Endodermal cell (in vitro differentiated cells): ENCODE measurements around the gene CENPX. TPM values are rescaled to one million over a fixed set of nuclear protein-coding genes. Genes with fewer than 3 reads are reported as not detected.
A peak's percentile ranks its signal among the peaks of the same experiment; 100 is the strongest.

ENCODE experiments used
- DNase-seq: peaks from one replicate; pipeline ENCODE4 v3.0.0-alpha.2; 2017
- H3K27ac ChIP-seq: 2 replicates; pipeline ENCODE4 v1.5.1; 2013; ENCODE audit warnings: mild to moderate bottlenecking, low read depth, low read length, moderate library complexity
- H3K27me3 ChIP-seq: 2 replicates; pipeline ENCODE4 v1.6.1; 2013; ENCODE audit warnings: mild to moderate bottlenecking, low read length, moderate library complexity; ENCODE audit not compliant: insufficient read depth, control insufficient read depth, poor library complexity, severe bottlenecking
- H3K36me3 ChIP-seq: 2 replicates; pipeline ENCODE4 v1.7.0; 2013; ENCODE audit warnings: mild to moderate bottlenecking, low read length, moderate library complexity; ENCODE audit not compliant: control insufficient read depth, insufficient read depth
- H3K4me1 ChIP-seq: one replicate; pipeline ENCODE4 v1.7.0; 2013; ENCODE audit warnings: low read length; ENCODE audit not compliant: control insufficient read depth, insufficient read depth
- H3K4me3 ChIP-seq: 2 replicates; pipeline ENCODE4 v1.5.1; 2013; ENCODE audit warnings: mild to moderate bottlenecking, low read length, moderate library complexity
- H3K9ac ChIP-seq: 2 replicates; pipeline ENCODE4 v1.6.1; 2013; ENCODE audit warnings: mild to moderate bottlenecking, low read length, moderate library complexity; ENCODE audit not compliant: poor library complexity, severe bottlenecking; ENCODE audit errors: extremely low read depth
- H3K9me3 ChIP-seq: 2 replicates; pipeline ENCODE4 v1.6.1; 2013; ENCODE audit warnings: mild to moderate bottlenecking, low read length, moderate library complexity; ENCODE audit not compliant: control insufficient read depth
- H3K27ac Mint-ChIP-seq: 2 replicates; pipeline ENCODE4 v1.8.0; 2020; ENCODE audit warnings: mixed read lengths
- H3K27me3 Mint-ChIP-seq: 2 replicates; pipeline ENCODE4 v1.8.0; 2021; ENCODE audit warnings: mild to moderate bottlenecking, mixed read lengths; ENCODE audit not compliant: insufficient read depth
- H3K36me3 Mint-ChIP-seq: 2 replicates; pipeline ENCODE4 v1.8.0; 2020; ENCODE audit warnings: low read depth, mixed read lengths
- H3K4me1 Mint-ChIP-seq: 2 replicates; pipeline ENCODE4 v1.8.0; 2020; ENCODE audit warnings: mixed read lengths
- H3K4me3 Mint-ChIP-seq: 2 replicates; pipeline ENCODE4 v1.8.0; 2020; ENCODE audit warnings: mild to moderate bottlenecking, moderate library complexity, mixed read lengths
- H3K9me3 Mint-ChIP-seq: 2 replicates; pipeline ENCODE4 v1.8.0; 2020; ENCODE audit warnings: mild to moderate bottlenecking, mixed read lengths
- CTCF ChIP-seq: fragments of 200-600 bp; sonication (generic); conservative IDR thresholded peaks from 2 replicates; pipeline ENCODE4 v1.5.0; 2021; ENCODE audit warnings: antibody characterized with exemption, mild to moderate bottlenecking
- WGBS, 2 experiments: methylation state at CpG; one replicate each; pipeline versions ENCODE4 v1.1.5 to v1.1.7; 2013; ENCODE audit warnings: missing lambda C conversion rate in 2 of 2, mixed read lengths in 1 of 2; ENCODE audit not compliant: insufficient coverage in 1 of 2, insufficient read length in 1 of 2; 5-methylcytosine and 5-hydroxymethylcytosine counted together
- total RNA-seq, 2 donors: library from RNA; stranded (reverse); fragmentation: NEBNext Ultra II Directional in 1 of 2; extraction: Animal tissue kit (Norgen Biotek cat#: 25700) in 1 of 2; gene quantifications; 2 replicates in 1 of 2; 3 replicates in 1 of 2; pipeline ENCODE4 v1.2.1, GENCODE V29; 2021

The CENPX gene
- total RNA-seq, 2 donors from 2014 or later = 80.0 to 85.0 TPM

GRCh38 chr17:82021900-82022309, 773 bp downstream of the CENPX start:
- H3K27me3 ChIP-seq = no peaks in the 10 kb centered on the region
- H3K27ac Mint-ChIP-seq = peak overlapping the region; percentile 78
- H3K27me3 Mint-ChIP-seq = no peaks in the 10 kb centered on the region
- peak overlapping the region; percentile 91 for H3K4me3 ChIP-seq
- 23 to 28% methylated on average over 9 to 10 of the region's 10 CpGs for WGBS, 2 experiments
- H3K4me1 ChIP-seq = peaks cover 4% of the 10 kb centered on the region
- H3K27ac ChIP-seq = no peak overlapping the region
- peaks cover 11% of the 10 kb centered on the region for H3K36me3 Mint-ChIP-seq
- peaks cover 7% of the 10 kb centered on the region for H3K36me3 ChIP-seq
- no peaks in the 10 kb centered on the region for H3K9me3 ChIP-seq
- no peaks in the 10 kb centered on the region for H3K9me3 Mint-ChIP-seq
- H3K4me3 Mint-ChIP-seq = peak overlapping the region; percentile 76
- no peak for DNase-seq
- TF ChIP-seq CTCF = no peak
- peak overlapping the region; percentile 81 for H3K9ac ChIP-seq
- H3K4me1 Mint-ChIP-seq = peaks cover 10% of the 10 kb centered on the region

- Mint-ChIP-seq H3K9me3 (no peaks in the 10 kb centered on the region), H3K4me3 (peak overlapping the region; percentile 76), H3K36me3 (peaks cover 11% of the 10 kb centered on the region), H3K4me1 (peaks cover 10% of the 10 kb centered on the region), H3K27ac (peak overlapping the region; percentile 68), H3K27me3 (no peaks in the 10 kb centered on the region)
- H3K9me3 ChIP-seq = no peaks in the 10 kb centered on the region
- peaks cover 7% of the 10 kb centered on the region for H3K36me3 ChIP-seq
- H3K9ac ChIP-seq = peak overlapping the region; percentile 81
- peak; percentile 85 for DNase-seq
- H3K4me1 ChIP-seq = peaks cover 4% of the 10 kb centered on the region
- no peaks in the 10 kb centered on the region for H3K27me3 ChIP-seq
- H3K4me3 ChIP-seq = peak overlapping the region; percentile 91
- 87 to 94% methylated on average over 19 to 25 of the region's 25 CpGs for WGBS, 2 experiments
- no peak overlapping the region for H3K27ac ChIP-seq
- peak; percentile 71 for TF ChIP-seq CTCF
Measured at GRCh38 chr17:82021107-82021899, 1.4 kb downstream of the CENPX start.

- H3K36me3 Mint-ChIP-seq = peaks cover 11% of the 10 kb centered on the region
Measured at GRCh38 chr17:82020572-82021106, 2.0 kb downstream of the CENPX start.

More at GRCh38 chr17:82020572-82021106, 2.0 kb downstream of the CENPX start:
- Histone ChIP-seq H3K4me3 (no peak overlapping the region), H3K36me3 (peaks cover 7% of the 10 kb centered on the region), H3K27ac (no peak overlapping the region), H3K9ac (no peak overlapping the region), H3K9me3 (no peaks in the 10 kb centered on the region), H3K4me1 (peaks cover 4% of the 10 kb centered on the region), H3K27me3 (no peaks in the 10 kb centered on the region)
- no peaks in the 10 kb centered on the region for H3K9me3 Mint-ChIP-seq
- H3K27me3 Mint-ChIP-seq = no peaks in the 10 kb centered on the region
- no peak overlapping the region for H3K4me3 Mint-ChIP-seq
- no peak for DNase-seq
- no peak for TF ChIP-seq CTCF
- peaks cover 10% of the 10 kb centered on the region for H3K4me1 Mint-ChIP-seq
- H3K27ac Mint-ChIP-seq = no peak overlapping the region
- 93 to 100% methylated on average over 8 to 14 of the region's 14 CpGs for WGBS, 2 experiments
